Endothelial cell of umbilical vein (primary cell): ENCODE measurements around the gene MMP21. TPM values are rescaled to one million over a fixed set of nuclear protein-coding genes. Genes with fewer than 3 reads are reported as not detected.

Experiments
- BruUV-seq: library from RNA; stranded (reverse); fragments of 400-500 nt; replicated peaks from 2 replicates; lab custom pipeline; 2021; lab: Mats Ljungman, UMichigan
- CTCF ChIA-PET: fragments of 300-600, 350-600 bp; sonication (Branson Sonifier 250); formaldehyde crosslinking; loops from one replicate; lab custom pipeline; 2021; ENCODE audit warnings: antibody characterized with exemption, inconsistent platforms; lab: Charles Lee
- POLR2A ChIA-PET: fragments of 300-600, 350-600 bp; sonication (Branson Sonifier 250); formaldehyde crosslinking; loops from one replicate; lab custom pipeline; 2021; ENCODE audit warnings: antibody characterized with exemption, inconsistent platforms; lab: Charles Lee
- DNase-seq: peaks from one replicate; pipeline ENCODE4 v3.0.0-alpha.2; 2011; ENCODE audit warnings: low read depth, low spot score
- FAIRE-seq: peaks from 2 replicates; lab custom pipeline; 2011; peaks lifted over from hg19 to GRCh38; lab: Jason Lieb, UNC
- H2AFZ ChIP-seq: 2 replicates; pipeline ENCODE4 v1.6.0; 2012; ENCODE audit warnings: low read depth, low read length, control low read depth, inconsistent platforms
- H3K27ac ChIP-seq: 2 replicates; pipeline ENCODE4 v1.5.1; 2011; ENCODE audit warnings: low read depth, mild to moderate bottlenecking, control low read depth, low read length, moderate library complexity; ENCODE audit not compliant: insufficient read depth
- H3K27me3 ChIP-seq, 2 experiments: 2 replicates each; pipeline versions ENCODE4 v1.6.0 to v1.6.1; 2011; ENCODE audit warnings: low read length in 2 of 2, mixed read lengths in 1 of 2; ENCODE audit not compliant: control insufficient read depth in 2 of 2, insufficient read depth in 2 of 2
- H3K36me3 ChIP-seq, 2 experiments: 2 replicates in 1 of 2; 3 replicates in 1 of 2; pipeline ENCODE4 v1.5.1; 2011; ENCODE audit warnings: low read length in 2 of 2, mild to moderate bottlenecking in 1 of 2, moderate library complexity in 1 of 2; ENCODE audit not compliant: control insufficient read depth in 2 of 2, insufficient read depth in 2 of 2; ENCODE audit errors: extremely low read depth in 1 of 2
- H3K4me1 ChIP-seq: 3 replicates; pipeline ENCODE4 v1.5.1; 2011; ENCODE audit warnings: mild to moderate bottlenecking, low read length; ENCODE audit not compliant: control insufficient read depth, insufficient read depth; ENCODE audit errors: extremely low read depth
- H3K4me2 ChIP-seq: 2 replicates; pipeline ENCODE4 v1.6.1; 2011; ENCODE audit warnings: low read length, control low read depth, mixed read lengths; ENCODE audit not compliant: insufficient read depth
- H3K4me3 ChIP-seq, 3 experiments: fragments of 200-600 bp in 1 of 3; sonication (generic), shearing (Covaris generic) in 1 of 3; replicated peaks in 1 of 3; 2 replicates each; pipeline ENCODE4 v1.5.1; 2011 to 2016; ENCODE audit warnings: control low read depth in 3 of 3, low read length in 3 of 3, mild to moderate bottlenecking in 2 of 3, inconsistent platforms in 1 of 3, low read depth in 1 of 3, moderate library complexity in 1 of 3; ENCODE audit not compliant: insufficient read depth in 1 of 3
- H3K79me2 ChIP-seq: 2 replicates; pipeline ENCODE4 v1.6.0; 2012; ENCODE audit warnings: low read length, inconsistent platforms; ENCODE audit not compliant: control insufficient read depth, insufficient read depth
- H3K9ac ChIP-seq: replicated peaks from 2 replicates; pipeline ENCODE3; 2011; ENCODE audit warnings: low read length, control low read depth; ENCODE audit not compliant: insufficient read depth; ENCODE audit errors: extremely low read depth
- H3K9me1 ChIP-seq: replicated peaks from 3 replicates; pipeline ENCODE4 v1.6.0; 2011; ENCODE audit warnings: mild to moderate bottlenecking, low read length; ENCODE audit not compliant: control insufficient read depth, insufficient read depth; ENCODE audit errors: extremely low read depth
- H3K9me3 ChIP-seq: replicated peaks from 2 replicates; pipeline ENCODE4 v1.5.1; 2012; ENCODE audit warnings: low read length, inconsistent platforms; ENCODE audit not compliant: control insufficient read depth, insufficient read depth
- H4K20me1 ChIP-seq: replicated peaks from 2 replicates; pipeline ENCODE3; 2011; ENCODE audit warnings: mild to moderate bottlenecking, low read length; ENCODE audit not compliant: control insufficient read depth, insufficient read depth; ENCODE audit errors: extremely low read depth
- EZH2 ChIP-seq: IDR thresholded peaks from 2 replicates; pipeline ENCODE4 v1.6.1; 2012; ENCODE audit warnings: borderline replicate concordance, low read depth, mild to moderate bottlenecking, moderate library complexity, low read length, inconsistent platforms; ENCODE audit not compliant: severe bottlenecking
- FOS ChIP-seq: IDR thresholded peaks from 2 replicates; pipeline ENCODE4 v1.6.1; 2011; ENCODE audit warnings: mild to moderate bottlenecking, low read length, moderate library complexity, borderline replicate concordance; ENCODE audit not compliant: insufficient read depth
- GATA2 ChIP-seq: IDR thresholded peaks from 2 replicates; pipeline ENCODE4 v1.7.0; 2011; ENCODE audit warnings: low read depth, mild to moderate bottlenecking, moderate library complexity, mixed read lengths, low read length; ENCODE audit not compliant: insufficient read length, insufficient read depth
- JUN ChIP-seq: IDR thresholded peaks from 2 replicates; pipeline ENCODE4 v1.6.1; 2011; ENCODE audit warnings: borderline replicate concordance, low read depth; ENCODE audit not compliant: insufficient read length, insufficient read depth
- MYC ChIP-seq: IDR thresholded peaks from one replicate; pipeline ENCODE4 v1.6.1; 2011; ENCODE audit warnings: mild to moderate bottlenecking, low read depth, low read length
- POLR2AphosphoS5 ChIP-seq: IDR thresholded peaks from 2 replicates; pipeline ENCODE4 v1.6.1; 2012; ENCODE audit warnings: low read depth, mild to moderate bottlenecking, control low read depth, low read length, moderate library complexity; ENCODE audit not compliant: insufficient read depth
- dilution Hi-C: fragments of 300-500 bp; cut with MboI; formaldehyde crosslinking; loops from one replicate; pipeline ENCODE4 v1.15.0; 2019; ENCODE audit warnings: low sequenced_read_pairs; ENCODE audit not compliant: extremely low pct_ligation_motif_present
- intact Hi-C: fragments of 100-400 bp; cut with micrococcal nuclease; formaldehyde crosslinking; loops from one replicate; pipeline ENCODE4 v1.10.0; 2022
- polyA plus RNA-seq, 4 experiments: library from polyadenylated mRNA; depleted of rRNA in 3 of 4; stranded (reverse) in 3 of 4; unstranded in 1 of 4; fragments of >200 nt; gene quantifications; 2 replicates each; pipeline versions ENCODE4 v1.2.1 to v1.2.3, GENCODE V29; 2011 to 2012; ENCODE audit warnings: missing spikeins in 1 of 4
- total RNA-seq: library from RNA; stranded (reverse); gene quantifications from 2 replicates; pipeline ENCODE4 v1.2.3, GENCODE V29; 2021
- TF ChIP-seq, protein P1 (sequence below), 2 donors: IDR thresholded peaks; 1 replicate in 1 of 2; 2 replicates in 1 of 2; pipeline ENCODE4 v1.5.1; 2011; ENCODE audit warnings: low read length in 2 of 2, mild to moderate bottlenecking in 2 of 2, moderate library complexity in 2 of 2, control low read depth in 1 of 2, inconsistent platforms in 1 of 2, low read depth in 1 of 2; ENCODE audit not compliant: insufficient read depth in 1 of 2; ENCODE audit errors: extremely low read depth in 1 of 2
- TF ChIP-seq, protein P2 (sequence below): IDR thresholded peaks from 2 replicates; pipeline ENCODE4 v1.6.1; 2011; ENCODE audit not compliant: insufficient read depth, insufficient read length

The MMP21 gene
- total and polyA plus RNA-seq, 2 donors (not counting 3 experiments of a cell fraction or from before 2014, with no cell fraction given): 0.06 TPM; not detected in 1

DNA sequence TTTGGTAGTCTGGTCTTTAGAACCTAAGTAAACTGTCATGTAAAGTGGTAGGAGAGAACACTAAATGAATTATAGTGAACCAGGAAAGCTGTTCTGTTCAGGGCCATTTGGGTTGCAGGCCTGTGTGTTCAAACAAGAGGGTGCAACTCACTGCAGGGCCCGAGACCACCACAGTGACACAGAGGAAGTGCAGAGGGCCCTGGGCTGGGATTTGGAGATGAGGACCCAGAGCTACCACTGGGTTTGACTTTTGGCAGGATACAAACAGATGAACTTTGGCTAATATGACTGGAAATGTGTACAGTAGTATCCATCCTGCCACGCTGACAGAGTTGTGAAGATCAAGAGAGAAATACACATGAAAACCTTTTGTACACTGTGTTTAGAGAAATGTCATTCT lies 9.8 kb downstream of the MMP21 start:
- FAIRE-seq: no peak
- POLR2A ChIA-PET: no interaction called here
- peaks cover 7 to 16% of the 10 kb centered on the region in 2 experiments for H3K36me3 ChIP-seq

More for the DNA sequence above, 9.8 kb downstream of the MMP21 start:
- CTCF ChIA-PET: no interaction called here
- no peak for DNase-seq
- no peaks in the 10 kb centered on the region for H3K9me3 ChIP-seq
- no TSS peak for BruUV-seq
- dilution Hi-C loops: no loop called here
- H2AFZ ChIP-seq: no peak overlapping the region
- TF ChIP-seq FOS: no peak
- TF ChIP-seq, protein P1, sequence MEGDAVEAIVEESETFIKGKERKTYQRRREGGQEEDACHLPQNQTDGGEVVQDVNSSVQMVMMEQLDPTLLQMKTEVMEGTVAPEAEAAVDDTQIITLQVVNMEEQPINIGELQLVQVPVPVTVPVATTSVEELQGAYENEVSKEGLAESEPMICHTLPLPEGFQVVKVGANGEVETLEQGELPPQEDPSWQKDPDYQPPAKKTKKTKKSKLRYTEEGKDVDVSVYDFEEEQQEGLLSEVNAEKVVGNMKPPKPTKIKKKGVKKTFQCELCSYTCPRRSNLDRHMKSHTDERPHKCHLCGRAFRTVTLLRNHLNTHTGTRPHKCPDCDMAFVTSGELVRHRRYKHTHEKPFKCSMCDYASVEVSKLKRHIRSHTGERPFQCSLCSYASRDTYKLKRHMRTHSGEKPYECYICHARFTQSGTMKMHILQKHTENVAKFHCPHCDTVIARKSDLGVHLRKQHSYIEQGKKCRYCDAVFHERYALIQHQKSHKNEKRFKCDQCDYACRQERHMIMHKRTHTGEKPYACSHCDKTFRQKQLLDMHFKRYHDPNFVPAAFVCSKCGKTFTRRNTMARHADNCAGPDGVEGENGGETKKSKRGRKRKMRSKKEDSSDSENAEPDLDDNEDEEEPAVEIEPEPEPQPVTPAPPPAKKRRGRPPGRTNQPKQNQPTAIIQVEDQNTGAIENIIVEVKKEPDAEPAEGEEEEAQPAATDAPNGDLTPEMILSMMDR (IDR thresholded peaks at IDR 0.05; ENCODE audit: extremely low read depth in 1 of 2, insufficient read depth in 1 of 2, low read depth in 1 of 2, low read length in 2 of 2): no peak
- TF ChIP-seq GATA2: no peak
- TF ChIP-seq EZH2: no peak
- no peak for TF ChIP-seq JUN
- no peak for TF ChIP-seq MYC
- TF ChIP-seq, protein P2, sequence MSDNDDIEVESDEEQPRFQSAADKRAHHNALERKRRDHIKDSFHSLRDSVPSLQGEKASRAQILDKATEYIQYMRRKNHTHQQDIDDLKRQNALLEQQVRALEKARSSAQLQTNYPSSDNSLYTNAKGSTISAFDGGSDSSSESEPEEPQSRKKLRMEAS: no peak
- no peak for TF ChIP-seq POLR2AphosphoS5
- H3K4me1 ChIP-seq: no peaks in the 10 kb centered on the region
- H3K4me2 ChIP-seq: no peak overlapping the region
- no peaks in the 10 kb centered on the region for H3K9me1 ChIP-seq
- no peaks in the 10 kb centered on the region for H3K27me3 ChIP-seq
- H3K9ac ChIP-seq: no peak overlapping the region
- no peak overlapping the region for H3K27ac ChIP-seq
- no peaks in the 10 kb centered on the region for H4K20me1 ChIP-seq
- H3K79me2 ChIP-seq: no peaks in the 10 kb centered on the region
- H3K4me3 ChIP-seq: no peak overlapping the region
- intact Hi-C loops: no loop called here
